ENCODE data around the gene AP3B2.

AP3B2 gene

DNA sequence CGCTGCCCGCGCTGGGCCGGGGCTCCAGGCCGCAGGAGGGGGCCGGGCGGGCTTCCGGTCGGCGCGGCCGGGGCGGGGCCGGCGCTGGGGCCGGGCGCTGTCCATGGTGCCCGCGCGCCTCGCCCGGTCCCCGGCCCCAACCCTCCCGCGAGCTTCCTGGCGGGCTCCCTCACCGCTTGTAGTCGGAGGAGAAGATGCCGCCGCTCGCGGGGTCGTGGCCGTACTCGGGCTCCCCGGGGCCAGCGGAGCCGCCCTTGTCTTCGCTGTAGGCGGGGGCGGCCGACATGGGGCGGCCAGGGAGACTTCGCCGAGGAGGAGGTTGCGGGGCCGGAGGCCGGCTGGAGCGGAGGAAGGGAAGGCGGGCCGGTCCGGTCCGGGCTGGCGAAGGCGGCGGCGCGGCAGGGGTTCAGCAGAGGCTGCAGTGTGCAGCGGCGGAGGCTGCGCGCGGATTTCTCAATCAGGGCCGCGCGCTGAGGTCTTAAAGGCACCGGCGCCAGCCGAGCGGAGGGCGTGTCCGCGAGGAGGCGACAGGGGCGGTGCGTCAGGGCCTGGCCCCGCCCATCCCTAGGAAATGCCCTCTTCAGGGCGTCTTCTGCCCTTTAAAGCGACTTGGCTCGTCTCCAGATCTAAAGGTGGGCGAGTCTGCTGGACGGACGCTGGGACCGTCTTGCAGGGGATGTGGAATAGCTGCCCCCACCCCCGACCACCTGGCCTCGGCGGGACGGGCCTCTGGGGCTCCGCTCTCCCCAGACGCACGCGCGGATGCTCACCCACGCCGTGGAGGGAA, at the start of gene AP3B2:
TSS of gene AP3B2 (minus strand) at position 455 of the 787 bp plus-strand sequence. CDS start at position 286, 169 bp downstream.
- H3K36me3 ChIP-seq (ENCODE audit: control insufficient read depth in 1 of 2, insufficient read depth in 2 of 2, low read length in 2 of 2): no peaks in the 10 kb centered on the region

GRCh38 chr15:82751308-82751707, 41.6 kb upstream of the AP3B2 start:
- Histone ChIP-seq H3K27ac (ENCODE audit: low read length) (peak overlapping the region; percentile 99), H3K4me1 (ENCODE audit: control insufficient read depth in 1 of 2, insufficient read depth in 2 of 2, low read length in 2 of 2) (peaks cover 14 to 15% of the 10 kb centered on the region in 2 donors), H3K27me3 (ENCODE audit: low read depth, low read length) (no peaks in the 10 kb centered on the region), H3K36me3 (ENCODE audit: control insufficient read depth in 1 of 2, insufficient read depth in 2 of 2, low read length in 2 of 2) (peaks cover 19 to 31% of the 10 kb centered on the region in 2 donors), H3K9me3 (ENCODE audit: control insufficient read depth in 1 of 2, low read length in 2 of 2) (no peaks in the 10 kb centered on the region), H3K4me3 (ENCODE audit: low read depth in 1 of 2, low read length in 2 of 2) (peak overlapping the region; percentile 82 to 95)

More for the DNA sequence above, at the start of gene AP3B2:
- Histone ChIP-seq H3K27ac (ENCODE audit: low read length) (no peak within 1 kb of the TSS), H3K27me3 (ENCODE audit: low read depth, low read length) (peaks cover 7% of the 10 kb centered on the region), H3K4me3 (ENCODE audit: low read depth in 1 of 2, low read length in 2 of 2) (peak within 1 kb of the TSS; percentile 42 to 94), H3K4me1 (ENCODE audit: control insufficient read depth in 1 of 2, insufficient read depth in 2 of 2, low read length in 2 of 2) (peaks cover 0 to 17% of the 10 kb centered on the region in 2 donors), H3K9me3 (ENCODE audit: control insufficient read depth in 1 of 2, low read length in 2 of 2) (no peaks in the 10 kb centered on the region)

GRCh38 chr15:82750831-82751180, 41.1 kb upstream of the AP3B2 start:
- Histone ChIP-seq H3K27ac (ENCODE audit: low read length) (peak overlapping the region; percentile 99), H3K9me3 (ENCODE audit: control insufficient read depth in 1 of 2, low read length in 2 of 2) (no peaks in the 10 kb centered on the region), H3K4me1 (ENCODE audit: control insufficient read depth in 1 of 2, insufficient read depth in 2 of 2, low read length in 2 of 2) (peaks cover 14 to 15% of the 10 kb centered on the region in 2 donors), H3K27me3 (ENCODE audit: low read depth, low read length) (no peaks in the 10 kb centered on the region), H3K4me3 (ENCODE audit: low read depth in 1 of 2, low read length in 2 of 2) (peak overlapping the region; percentile 82 to 95), H3K36me3 (ENCODE audit: control insufficient read depth in 1 of 2, insufficient read depth in 2 of 2, low read length in 2 of 2) (peaks cover 14 to 26% of the 10 kb centered on the region in 2 donors)

- no peaks in the 10 kb centered on the region for H3K9me3 ChIP-seq (ENCODE audit: control insufficient read depth in 1 of 2, low read length in 2 of 2)
- H3K36me3 ChIP-seq (ENCODE audit: control insufficient read depth in 1 of 2, insufficient read depth in 2 of 2, low read length in 2 of 2): peaks cover 8 to 20% of the 10 kb centered on the region in 2 donors
- peaks cover 14 to 15% of the 10 kb centered on the region in 2 donors for H3K4me1 ChIP-seq (ENCODE audit: control insufficient read depth in 1 of 2, insufficient read depth in 2 of 2, low read length in 2 of 2)
- peak overlapping the region; percentile 99 for H3K27ac ChIP-seq (ENCODE audit: low read length)
- peak overlapping the region; percentile 82 to 95 for H3K4me3 ChIP-seq (ENCODE audit: low read depth in 1 of 2, low read length in 2 of 2)
- no peaks in the 10 kb centered on the region for H3K27me3 ChIP-seq (ENCODE audit: low read depth, low read length)
Measured at GRCh38 chr15:82749951-82750830, 40.5 kb upstream of the AP3B2 start.

DNA sequence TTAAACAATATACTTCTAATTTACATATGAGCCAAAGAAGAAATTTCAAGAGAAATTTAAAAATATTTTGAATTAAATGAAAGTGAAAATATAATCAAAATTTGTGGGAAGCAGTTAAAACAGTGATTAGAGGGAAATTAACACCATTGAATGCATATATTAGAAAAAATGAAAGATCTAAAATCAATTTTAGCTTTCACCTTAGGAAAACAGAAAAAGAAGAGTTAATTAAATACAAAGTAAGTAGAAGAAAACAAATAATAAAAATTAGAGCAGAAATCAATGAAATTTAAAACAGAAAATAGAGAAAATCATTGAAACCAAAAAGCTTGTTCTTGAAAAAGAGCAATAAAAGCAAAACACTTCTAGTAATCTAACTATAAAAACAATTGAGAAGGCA, 38.6 kb upstream of the AP3B2 start:
- H3K9me3 ChIP-seq (ENCODE audit: control insufficient read depth in 1 of 2, low read length in 2 of 2): no peaks in the 10 kb centered on the region
- H3K27me3 ChIP-seq (ENCODE audit: low read depth, low read length): no peaks in the 10 kb centered on the region
- H3K4me3 ChIP-seq (ENCODE audit: low read depth in 1 of 2, low read length in 2 of 2): no peak overlapping the region
- H3K4me1 ChIP-seq (ENCODE audit: control insufficient read depth in 1 of 2, insufficient read depth in 2 of 2, low read length in 2 of 2): peaks cover 14 to 15% of the 10 kb centered on the region in 2 donors
- no peak overlapping the region for H3K27ac ChIP-seq (ENCODE audit: low read length)
- peaks cover 0 to 10% of the 10 kb centered on the region in 2 donors for H3K36me3 ChIP-seq (ENCODE audit: control insufficient read depth in 1 of 2, insufficient read depth in 2 of 2, low read length in 2 of 2)

- no peaks in the 10 kb centered on the region for H3K9me3 ChIP-seq (ENCODE audit: control insufficient read depth in 1 of 2, low read length in 2 of 2)
- H3K27me3 ChIP-seq (ENCODE audit: low read depth, low read length): no peaks in the 10 kb centered on the region
- no peaks in the 10 kb centered on the region for H3K36me3 ChIP-seq (ENCODE audit: control insufficient read depth in 1 of 2, insufficient read depth in 2 of 2, low read length in 2 of 2)
- H3K4me1 ChIP-seq (ENCODE audit: control insufficient read depth in 1 of 2, insufficient read depth in 2 of 2, low read length in 2 of 2): no peaks in the 10 kb centered on the region
- no peak overlapping the region for H3K27ac ChIP-seq (ENCODE audit: low read length)
- no peak overlapping the region for H3K4me3 ChIP-seq (ENCODE audit: low read depth in 1 of 2, low read length in 2 of 2)
Measured at GRCh38 chr15:82743810-82744209, 34.1 kb upstream of the AP3B2 start.

- H3K9me3 ChIP-seq (ENCODE audit: control insufficient read depth in 1 of 2, low read length in 2 of 2): no peaks in the 10 kb centered on the region
- H3K4me1 ChIP-seq (ENCODE audit: control insufficient read depth in 1 of 2, insufficient read depth in 2 of 2, low read length in 2 of 2): no peaks in the 10 kb centered on the region
- no peak overlapping the region for H3K27ac ChIP-seq (ENCODE audit: low read length)
- H3K36me3 ChIP-seq (ENCODE audit: control insufficient read depth in 1 of 2, insufficient read depth in 2 of 2, low read length in 2 of 2): no peaks in the 10 kb centered on the region
- no peak overlapping the region for H3K4me3 ChIP-seq (ENCODE audit: low read depth in 1 of 2, low read length in 2 of 2)
- H3K27me3 ChIP-seq (ENCODE audit: low read depth, low read length): no peaks in the 10 kb centered on the region
Measured at GRCh38 chr15:82742134-82742533, 32.5 kb upstream of the AP3B2 start.

GRCh38 chr15:82739086-82739485, 29.4 kb upstream of the AP3B2 start:
- no peak overlapping the region for H3K27ac ChIP-seq (ENCODE audit: low read length)
- no peak overlapping the region for H3K4me3 ChIP-seq (ENCODE audit: low read depth in 1 of 2, low read length in 2 of 2)

GRCh38 chr15:82737975-82738374, 28.3 kb upstream of the AP3B2 start:
- Histone ChIP-seq H3K27ac (ENCODE audit: low read length) (no peak overlapping the region), H3K36me3 (ENCODE audit: control insufficient read depth in 1 of 2, insufficient read depth in 2 of 2, low read length in 2 of 2) (no peaks in the 10 kb centered on the region), H3K9me3 (ENCODE audit: control insufficient read depth in 1 of 2, low read length in 2 of 2) (no peaks in the 10 kb centered on the region), H3K4me3 (ENCODE audit: low read depth in 1 of 2, low read length in 2 of 2) (no peak overlapping the region), H3K27me3 (ENCODE audit: low read depth, low read length) (no peaks in the 10 kb centered on the region), H3K4me1 (ENCODE audit: control insufficient read depth in 1 of 2, insufficient read depth in 2 of 2, low read length in 2 of 2) (no peaks in the 10 kb centered on the region)

More at GRCh38 chr15:82739086-82739485, 29.4 kb upstream of the AP3B2 start:
- H3K27me3 ChIP-seq (ENCODE audit: low read depth, low read length): no peaks in the 10 kb centered on the region
- no peaks in the 10 kb centered on the region for H3K36me3 ChIP-seq (ENCODE audit: control insufficient read depth in 1 of 2, insufficient read depth in 2 of 2, low read length in 2 of 2)
- H3K9me3 ChIP-seq (ENCODE audit: control insufficient read depth in 1 of 2, low read length in 2 of 2): no peaks in the 10 kb centered on the region
- no peaks in the 10 kb centered on the region for H3K4me1 ChIP-seq (ENCODE audit: control insufficient read depth in 1 of 2, insufficient read depth in 2 of 2, low read length in 2 of 2)

- Histone ChIP-seq H3K4me1 (ENCODE audit: control insufficient read depth in 1 of 2, insufficient read depth in 2 of 2, low read length in 2 of 2) (no peaks in the 10 kb centered on the region), H3K27ac (ENCODE audit: low read length) (no peak overlapping the region), H3K27me3 (ENCODE audit: low read depth, low read length) (no peaks in the 10 kb centered on the region), H3K9me3 (ENCODE audit: control insufficient read depth in 1 of 2, low read length in 2 of 2) (no peaks in the 10 kb centered on the region), H3K4me3 (ENCODE audit: low read depth in 1 of 2, low read length in 2 of 2) (no peak overlapping the region), H3K36me3 (ENCODE audit: control insufficient read depth in 1 of 2, insufficient read depth in 2 of 2, low read length in 2 of 2) (no peaks in the 10 kb centered on the region)
Measured at GRCh38 chr15:82731527-82731926, 21.9 kb upstream of the AP3B2 start.

- Histone ChIP-seq H3K4me1 (ENCODE audit: control insufficient read depth in 1 of 2, insufficient read depth in 2 of 2, low read length in 2 of 2) (no peaks in the 10 kb centered on the region), H3K9me3 (ENCODE audit: control insufficient read depth in 1 of 2, low read length in 2 of 2) (no peaks in the 10 kb centered on the region), H3K36me3 (ENCODE audit: control insufficient read depth in 1 of 2, insufficient read depth in 2 of 2, low read length in 2 of 2) (no peaks in the 10 kb centered on the region), H3K27me3 (ENCODE audit: low read depth, low read length) (no peaks in the 10 kb centered on the region), H3K4me3 (ENCODE audit: low read depth in 1 of 2, low read length in 2 of 2) (no peak overlapping the region), H3K27ac (ENCODE audit: low read length) (no peak overlapping the region)
Measured at GRCh38 chr15:82730022-82730530, 20.4 kb upstream of the AP3B2 start.
